ENCODE data around the gene SH3PXD2A.

GRCh38 chr10:103548006-103548405 lies 307.4 kb downstream of the SH3PXD2A start:
- no peak for TF ChIP-seq POLR2AphosphoS5 (IDR thresholded peaks at IDR 0.05)
- TF ChIP-seq, protein P1, sequence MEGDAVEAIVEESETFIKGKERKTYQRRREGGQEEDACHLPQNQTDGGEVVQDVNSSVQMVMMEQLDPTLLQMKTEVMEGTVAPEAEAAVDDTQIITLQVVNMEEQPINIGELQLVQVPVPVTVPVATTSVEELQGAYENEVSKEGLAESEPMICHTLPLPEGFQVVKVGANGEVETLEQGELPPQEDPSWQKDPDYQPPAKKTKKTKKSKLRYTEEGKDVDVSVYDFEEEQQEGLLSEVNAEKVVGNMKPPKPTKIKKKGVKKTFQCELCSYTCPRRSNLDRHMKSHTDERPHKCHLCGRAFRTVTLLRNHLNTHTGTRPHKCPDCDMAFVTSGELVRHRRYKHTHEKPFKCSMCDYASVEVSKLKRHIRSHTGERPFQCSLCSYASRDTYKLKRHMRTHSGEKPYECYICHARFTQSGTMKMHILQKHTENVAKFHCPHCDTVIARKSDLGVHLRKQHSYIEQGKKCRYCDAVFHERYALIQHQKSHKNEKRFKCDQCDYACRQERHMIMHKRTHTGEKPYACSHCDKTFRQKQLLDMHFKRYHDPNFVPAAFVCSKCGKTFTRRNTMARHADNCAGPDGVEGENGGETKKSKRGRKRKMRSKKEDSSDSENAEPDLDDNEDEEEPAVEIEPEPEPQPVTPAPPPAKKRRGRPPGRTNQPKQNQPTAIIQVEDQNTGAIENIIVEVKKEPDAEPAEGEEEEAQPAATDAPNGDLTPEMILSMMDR (IDR thresholded peaks at IDR 0.05) = no peak
- TF ChIP-seq POLR2A (IDR thresholded peaks at IDR 0.05) = no peak
